ENCODE measurements around the gene MAL. TPM values are rescaled to one million over a fixed set of nuclear protein-coding genes. Genes with fewer than 3 reads are reported as not detected.

Gene MAL
- total RNA-seq, 4 donors from 2014 or later, result 0.93 to 4.7 TPM; not detected in 2

DNA sequence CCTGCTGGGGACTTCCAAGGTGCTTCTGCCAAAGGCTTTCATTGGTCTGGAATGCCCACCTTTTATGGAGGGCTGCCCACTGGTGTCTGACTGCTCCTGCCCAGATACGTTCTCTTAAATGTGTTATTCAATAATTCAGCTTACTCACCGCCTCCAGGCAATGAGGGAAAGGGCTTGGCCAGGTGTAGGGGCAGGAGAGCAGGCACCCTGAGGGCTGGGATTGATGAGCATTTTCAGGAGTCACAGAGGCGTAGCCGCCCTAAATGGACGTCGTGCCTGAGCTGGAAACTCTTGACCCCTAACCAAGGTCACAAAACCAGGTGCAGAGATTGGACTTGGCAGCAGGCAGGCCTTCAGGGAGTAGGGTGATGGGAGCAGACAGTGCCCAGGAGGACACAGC, 26.8 kb downstream of the MAL start:
- no peak for DNase-seq (ENCODE audit: low spot score)
- ATAC-seq (ENCODE audit: low FRiP score), result no peak
- no peak for TF ChIP-seq CTCF (IDR thresholded peaks at IDR 0.05)

GRCh38 chr2:95052804-95053479, 27.4 kb downstream of the MAL start:
- no peak for TF ChIP-seq CTCF (IDR thresholded peaks at IDR 0.05)
- no peak for DNase-seq (ENCODE audit: low spot score)

GRCh38 chr2:95053543-95053942, 28.0 kb downstream of the MAL start:
- TF ChIP-seq CTCF (IDR thresholded peaks at IDR 0.05), result no peak
- DNase-seq (ENCODE audit: low spot score), result no peak
- ATAC-seq (ENCODE audit: low FRiP score), result no peak

More at GRCh38 chr2:95052804-95053479, 27.4 kb downstream of the MAL start:
- ATAC-seq (ENCODE audit: low FRiP score), result no peak

GRCh38 chr2:95054016-95054415, 28.5 kb downstream of the MAL start:
- no peak for ATAC-seq (ENCODE audit: low FRiP score)
- DNase-seq (ENCODE audit: low spot score), result no peak
- no peak for TF ChIP-seq CTCF (IDR thresholded peaks at IDR 0.05)

DNA sequence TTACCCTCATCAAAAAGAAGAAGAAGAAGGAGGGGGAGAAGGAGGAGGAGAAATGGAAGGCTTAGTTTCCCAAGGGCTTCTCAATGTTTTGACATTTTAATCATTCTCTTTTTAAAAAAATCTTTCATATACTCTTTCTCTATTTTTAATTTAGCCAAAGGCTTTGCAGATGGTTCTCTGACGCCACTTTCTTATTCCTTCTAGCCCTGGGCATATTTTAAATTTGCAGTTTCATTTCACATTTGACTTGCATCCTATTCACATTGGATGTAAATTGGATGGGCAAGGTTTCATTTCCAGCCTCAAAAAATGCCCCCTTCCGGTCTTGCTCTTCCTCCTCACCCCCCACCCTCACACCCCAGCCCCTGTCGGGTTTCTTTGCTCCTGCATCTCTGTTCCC, 29.8 kb downstream of the MAL start:
- ATAC-seq (ENCODE audit: low FRiP score), result no peak
- no peak for TF ChIP-seq CTCF (IDR thresholded peaks at IDR 0.05)

GRCh38 chr2:95056044-95056443, 30.5 kb downstream of the MAL start:
- DNase-seq (ENCODE audit: low spot score), result no peak
- ATAC-seq (ENCODE audit: low FRiP score), result no peak
- no peak for TF ChIP-seq CTCF (IDR thresholded peaks at IDR 0.05)

More for the DNA sequence above, 29.8 kb downstream of the MAL start:
- DNase-seq (ENCODE audit: low spot score), result no peak
